OCI-LY3 (cell line): ENCODE data around the gene CNTNAP2.

Experiments used
- EZH2phosphoT487 ChIP-seq: fragments of 200-600 bp; shearing (Covaris generic); IDR thresholded peaks from 2 replicates; pipeline ENCODE4 v1.6.1; 2018; ENCODE audit warnings: antibody characterized with exemption, mixed run types, low read depth
- TF ChIP-seq, protein P1 (sequence below): fragments of 200-600, 300-600 bp; sonication (generic); IDR thresholded peaks from 2 replicates; pipeline ENCODE4 v1.5.1; 2014; ENCODE audit warnings: antibody characterized with exemption, low read length, low read depth

- TF ChIP-seq, protein P1, sequence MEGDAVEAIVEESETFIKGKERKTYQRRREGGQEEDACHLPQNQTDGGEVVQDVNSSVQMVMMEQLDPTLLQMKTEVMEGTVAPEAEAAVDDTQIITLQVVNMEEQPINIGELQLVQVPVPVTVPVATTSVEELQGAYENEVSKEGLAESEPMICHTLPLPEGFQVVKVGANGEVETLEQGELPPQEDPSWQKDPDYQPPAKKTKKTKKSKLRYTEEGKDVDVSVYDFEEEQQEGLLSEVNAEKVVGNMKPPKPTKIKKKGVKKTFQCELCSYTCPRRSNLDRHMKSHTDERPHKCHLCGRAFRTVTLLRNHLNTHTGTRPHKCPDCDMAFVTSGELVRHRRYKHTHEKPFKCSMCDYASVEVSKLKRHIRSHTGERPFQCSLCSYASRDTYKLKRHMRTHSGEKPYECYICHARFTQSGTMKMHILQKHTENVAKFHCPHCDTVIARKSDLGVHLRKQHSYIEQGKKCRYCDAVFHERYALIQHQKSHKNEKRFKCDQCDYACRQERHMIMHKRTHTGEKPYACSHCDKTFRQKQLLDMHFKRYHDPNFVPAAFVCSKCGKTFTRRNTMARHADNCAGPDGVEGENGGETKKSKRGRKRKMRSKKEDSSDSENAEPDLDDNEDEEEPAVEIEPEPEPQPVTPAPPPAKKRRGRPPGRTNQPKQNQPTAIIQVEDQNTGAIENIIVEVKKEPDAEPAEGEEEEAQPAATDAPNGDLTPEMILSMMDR, result no peak
- no peak for TF ChIP-seq EZH2phosphoT487
Measured at GRCh38 chr7:146514304-146514703, 397.7 kb downstream of the CNTNAP2 start.
